HG02938 (cell line): ENCODE measurements around the gene FEM1B.

Source experiments
- ATAC-seq: cut with Tn5 transposase; IDR thresholded peaks from one replicate; pipeline ENCODE4 v1.9.1; 2021; ENCODE audit warnings: mild to moderate bottlenecking, moderate library complexity; ENCODE audit not compliant: unreplicated experiment

FEM1B gene

DNA sequence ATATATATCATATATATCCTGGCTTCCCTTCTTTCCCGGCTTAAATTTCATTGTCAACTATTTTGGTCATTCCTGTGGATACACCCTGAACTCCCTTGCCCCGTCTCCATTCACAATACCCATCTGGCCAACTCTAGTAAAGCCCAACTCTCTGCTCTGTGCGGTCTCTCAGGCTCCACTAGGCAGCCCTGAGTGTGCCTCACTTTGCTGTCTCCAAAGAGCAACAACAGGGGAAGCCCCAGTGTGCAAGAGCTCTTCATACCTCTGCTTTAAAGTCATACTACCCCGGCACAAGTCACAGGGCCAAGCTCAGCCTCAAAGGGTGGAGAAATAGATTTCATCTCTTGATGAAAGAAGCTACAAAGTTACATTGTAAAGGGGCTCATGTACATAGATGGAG, 18.9 kb upstream of the FEM1B start:
- no peak for ATAC-seq

DNA sequence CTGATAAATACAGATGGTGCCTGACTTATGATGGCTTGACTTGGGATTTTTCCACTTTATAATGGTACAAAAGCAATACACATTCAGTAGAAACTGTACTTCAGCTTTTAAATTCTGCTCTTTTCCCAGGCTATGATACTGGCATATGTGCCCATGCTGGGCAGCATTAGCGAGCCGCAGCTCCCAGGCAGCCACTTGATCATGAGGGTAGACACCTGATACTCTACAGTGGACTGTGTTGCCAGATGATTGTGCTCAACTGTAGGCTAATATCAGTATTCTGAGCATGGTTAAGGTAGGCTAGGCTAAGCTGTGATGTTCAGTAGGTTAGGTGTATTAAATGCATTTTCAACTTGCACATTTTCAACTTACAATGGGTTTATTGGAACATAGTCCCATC, 17.7 kb upstream of the FEM1B start:
- ATAC-seq: no peak

DNA sequence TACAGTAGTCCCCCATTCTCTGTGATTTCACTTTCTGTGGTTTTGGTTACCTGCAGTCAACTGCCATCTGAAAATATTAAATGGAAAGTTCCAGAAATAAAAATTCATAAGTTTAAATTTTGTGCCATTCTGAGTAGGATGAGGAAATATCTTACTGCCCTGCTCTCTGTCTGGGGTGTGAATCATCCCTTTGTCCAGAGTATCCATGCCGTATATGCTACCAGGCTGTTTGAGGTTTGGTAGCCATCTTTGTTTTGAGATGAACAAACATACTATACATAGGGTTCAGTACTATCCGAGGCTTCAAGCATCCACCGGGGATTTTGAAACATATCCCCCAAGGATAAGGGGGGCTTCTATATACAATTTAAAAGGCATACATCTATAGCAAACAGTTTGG, 16.3 kb upstream of the FEM1B start:
- no peak for ATAC-seq

DNA sequence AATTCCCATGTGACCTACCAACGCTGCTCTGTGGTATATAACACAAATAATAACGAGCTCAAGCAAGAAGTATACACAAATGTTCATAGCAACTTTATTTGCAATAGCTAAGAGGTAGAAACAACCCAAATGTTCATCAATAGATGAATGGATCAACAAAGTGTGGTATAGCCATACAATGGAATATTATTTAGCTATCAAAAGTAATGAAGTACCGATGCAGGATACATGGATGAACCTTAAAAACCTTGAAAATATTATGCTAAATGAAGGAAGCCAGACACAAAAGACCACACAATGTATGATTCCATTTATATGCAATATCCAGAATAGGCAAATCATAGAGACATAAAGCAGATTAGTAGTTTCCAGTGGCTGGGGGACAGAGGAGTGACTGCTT, 15.6 kb upstream of the FEM1B start:
- ATAC-seq: no peak

DNA sequence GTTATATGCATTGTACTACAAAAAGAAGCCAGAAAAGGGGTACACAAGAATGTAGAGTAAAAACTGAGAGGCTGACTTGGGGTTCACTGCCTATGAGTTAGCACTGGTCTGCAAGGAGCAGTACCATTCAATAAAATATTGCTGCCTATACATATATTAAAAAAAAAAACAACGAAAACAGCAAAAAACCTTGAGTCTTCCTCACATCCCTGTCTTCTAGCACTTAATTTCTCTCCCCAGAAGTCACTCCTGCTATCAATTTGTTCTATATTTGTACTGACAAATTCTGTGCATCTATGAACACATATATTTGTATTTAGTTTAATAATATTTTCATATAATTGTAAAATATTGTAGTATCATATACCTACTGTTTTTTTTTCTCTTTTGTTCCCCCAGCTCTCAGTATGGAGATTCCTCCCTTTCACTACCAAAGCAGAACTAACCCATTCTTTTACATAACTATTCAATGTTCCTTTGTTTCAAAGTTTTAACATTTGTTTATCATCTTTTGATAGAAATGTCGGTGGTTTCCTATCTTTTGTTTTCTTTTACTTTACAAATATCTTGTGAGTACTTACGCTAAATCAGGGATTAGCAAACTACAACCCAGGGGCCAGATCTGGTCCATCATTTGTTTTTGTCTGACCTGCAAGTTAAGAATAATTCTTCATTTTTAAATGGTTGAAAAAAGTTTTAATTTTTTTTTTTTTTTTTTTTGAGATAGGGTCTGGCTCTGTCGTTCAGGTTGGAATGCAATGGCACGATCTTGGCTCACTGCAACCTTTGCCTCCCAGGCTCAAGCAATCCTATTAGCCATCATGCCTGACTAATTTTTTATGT, 14.8 kb upstream of the FEM1B start:
- no peak for ATAC-seq

DNA sequence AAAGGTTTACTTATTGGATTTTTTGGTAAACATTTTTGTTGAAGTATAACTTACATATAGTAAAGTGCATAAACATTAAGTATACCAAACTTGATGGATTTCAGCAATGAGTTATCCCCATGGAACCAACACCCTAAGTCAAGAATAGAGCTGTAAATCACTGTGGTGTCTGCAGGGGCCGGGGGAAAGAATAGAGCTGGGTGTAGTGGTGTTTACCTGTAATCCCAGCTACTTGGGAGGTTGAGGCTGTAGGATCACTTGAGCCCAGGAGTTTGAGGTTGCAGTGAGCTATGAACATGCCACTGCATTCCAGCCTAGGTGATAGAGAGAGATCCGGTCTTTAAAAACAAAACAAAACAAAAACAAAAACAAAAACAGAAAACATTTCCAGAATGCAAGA, 13.3 kb upstream of the FEM1B start:
- ATAC-seq: no peak

DNA sequence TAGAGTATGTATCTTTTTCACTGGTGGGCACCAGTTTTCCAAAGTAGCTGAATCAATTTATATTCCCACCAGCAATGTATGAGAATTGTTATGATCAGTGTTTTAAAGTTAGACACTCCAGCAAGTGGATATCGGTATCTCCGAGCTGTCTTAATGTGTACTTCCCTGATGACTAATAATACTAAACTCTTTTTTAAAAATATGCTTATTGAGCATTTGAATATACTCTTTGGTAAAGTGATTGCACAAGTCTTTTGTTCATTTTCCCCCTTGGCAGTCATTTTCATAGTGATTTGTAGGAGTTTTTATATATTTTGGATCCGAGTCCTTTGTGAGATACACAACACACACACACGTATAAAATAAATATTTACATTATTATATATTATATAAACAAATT, 12.5 kb upstream of the FEM1B start:
- ATAC-seq: no peak

DNA sequence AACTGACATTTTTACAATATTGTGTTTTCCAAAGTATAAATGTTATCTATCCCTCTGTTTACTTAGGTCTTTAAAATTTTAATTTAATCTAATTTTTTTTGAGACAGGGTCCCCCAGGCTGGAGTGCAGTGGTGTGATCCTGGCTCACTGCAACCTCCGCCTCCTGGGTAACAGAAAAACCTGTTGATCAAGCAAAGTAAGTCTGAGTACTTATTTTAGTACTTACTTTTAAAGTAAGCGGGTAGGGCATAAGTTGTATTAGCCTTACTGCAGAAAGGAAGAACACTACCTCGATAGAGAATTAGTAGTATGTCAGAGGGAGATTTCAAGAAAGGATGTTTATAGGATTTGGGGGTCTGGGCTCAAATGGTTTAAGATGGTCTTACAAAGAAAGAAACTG, 11.9 kb upstream of the FEM1B start:
- ATAC-seq: no peak

DNA sequence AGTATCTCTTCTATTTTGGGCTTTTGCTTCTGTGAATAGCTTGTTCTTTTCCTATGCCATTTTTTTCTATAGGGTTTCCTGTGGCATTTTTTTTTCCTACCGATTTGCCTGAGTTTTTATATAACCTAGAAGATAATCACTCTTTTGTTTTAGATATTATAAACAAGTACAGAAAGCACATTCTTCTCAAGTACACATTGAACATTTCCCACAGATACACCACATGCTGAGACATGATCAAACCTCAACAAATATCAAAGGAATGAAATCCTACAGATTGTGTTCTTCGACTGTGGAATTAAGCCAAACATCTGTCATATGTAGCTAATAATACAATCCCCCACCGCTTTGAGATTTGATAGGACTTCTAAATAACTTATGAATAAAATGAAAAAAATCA, 9.1 kb upstream of the FEM1B start:
- no peak for ATAC-seq

DNA sequence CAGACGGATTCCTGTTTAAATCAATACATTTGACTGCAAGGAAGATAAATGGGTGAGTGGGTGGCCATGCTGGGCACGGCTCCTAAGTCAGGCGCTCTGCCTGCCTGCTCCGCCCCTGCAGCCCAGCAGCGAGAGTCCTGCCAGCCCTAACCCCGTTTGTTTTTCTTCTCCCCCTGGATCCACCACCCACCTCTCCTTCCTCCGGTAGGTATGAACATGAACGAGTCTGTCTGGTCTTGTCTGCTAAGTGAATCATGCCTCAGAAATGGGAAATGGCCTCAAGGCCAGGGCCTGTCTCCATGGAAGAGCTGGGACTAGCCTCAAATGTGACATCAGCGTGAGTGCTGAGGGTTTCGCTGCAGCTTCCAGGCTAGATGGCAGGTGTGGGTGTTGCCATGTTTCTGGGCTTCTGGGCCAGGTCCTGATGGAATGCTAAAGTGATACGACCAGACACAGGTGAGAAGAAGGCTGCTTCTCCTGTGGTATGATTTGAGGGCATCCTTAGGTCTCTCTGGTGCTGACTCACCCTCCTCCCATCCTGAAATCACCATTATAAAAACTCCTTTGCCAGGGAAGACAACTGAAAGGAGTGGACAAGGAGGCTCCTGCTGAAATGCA, 5.6 kb upstream of the FEM1B start:
- ATAC-seq: no peak

DNA sequence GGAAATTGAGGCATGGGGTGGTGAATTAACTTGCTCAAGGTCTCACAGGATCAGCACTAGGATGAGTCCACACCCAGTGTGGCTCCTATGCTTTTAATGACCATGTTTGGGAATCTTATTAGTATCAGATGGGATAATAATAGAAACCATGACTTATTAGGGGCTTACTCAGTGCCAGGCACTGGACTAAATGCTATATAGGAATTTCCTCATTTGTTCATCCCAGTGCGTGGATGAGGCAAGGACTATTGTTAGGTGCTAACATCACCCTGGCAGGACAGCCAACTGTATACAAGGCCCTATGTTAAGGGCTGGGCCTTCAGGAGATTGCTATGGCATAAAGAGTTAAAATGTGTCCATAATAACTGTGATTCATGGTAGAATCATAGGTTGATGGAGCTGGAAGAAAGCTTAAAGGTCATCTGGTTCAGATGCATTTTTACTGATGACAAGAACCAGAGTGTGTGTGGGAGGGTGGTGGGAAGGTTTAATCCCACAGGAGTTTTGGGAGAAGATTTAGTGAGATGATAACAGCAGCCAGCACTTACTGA, 4.7 kb upstream of the FEM1B start:
- no peak for ATAC-seq

DNA sequence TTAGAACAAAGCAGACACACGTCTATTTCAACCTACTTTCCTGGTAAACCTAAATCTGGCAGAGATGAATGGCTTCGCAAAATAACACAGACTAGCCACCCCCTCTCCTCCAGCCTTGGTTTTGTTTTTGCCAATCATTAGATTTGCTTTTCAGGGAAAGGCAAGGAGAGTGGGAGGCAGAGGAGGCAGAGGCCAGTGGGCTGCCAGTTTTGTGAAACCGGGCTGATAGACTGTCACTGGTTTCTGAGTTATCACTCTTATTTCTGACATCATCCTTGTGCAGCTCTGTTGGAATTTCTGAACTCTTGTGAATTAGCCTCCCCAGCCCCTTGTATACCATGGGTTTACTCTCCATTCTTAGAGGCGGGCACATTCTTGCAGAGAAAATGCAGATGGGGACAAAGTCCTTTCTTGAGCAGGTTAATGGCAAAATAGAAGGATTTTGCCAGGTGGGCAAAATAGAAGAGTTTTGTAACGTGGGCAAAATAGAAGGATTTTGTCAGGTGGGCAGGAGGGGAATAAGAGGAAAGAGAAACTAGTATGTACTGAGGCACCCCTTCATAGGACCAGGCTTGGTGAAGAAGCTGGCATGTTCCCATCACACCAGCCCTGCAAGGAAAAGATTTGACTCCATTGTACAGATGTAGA, 3.2 kb upstream of the FEM1B start:
- ATAC-seq: no peak

DNA sequence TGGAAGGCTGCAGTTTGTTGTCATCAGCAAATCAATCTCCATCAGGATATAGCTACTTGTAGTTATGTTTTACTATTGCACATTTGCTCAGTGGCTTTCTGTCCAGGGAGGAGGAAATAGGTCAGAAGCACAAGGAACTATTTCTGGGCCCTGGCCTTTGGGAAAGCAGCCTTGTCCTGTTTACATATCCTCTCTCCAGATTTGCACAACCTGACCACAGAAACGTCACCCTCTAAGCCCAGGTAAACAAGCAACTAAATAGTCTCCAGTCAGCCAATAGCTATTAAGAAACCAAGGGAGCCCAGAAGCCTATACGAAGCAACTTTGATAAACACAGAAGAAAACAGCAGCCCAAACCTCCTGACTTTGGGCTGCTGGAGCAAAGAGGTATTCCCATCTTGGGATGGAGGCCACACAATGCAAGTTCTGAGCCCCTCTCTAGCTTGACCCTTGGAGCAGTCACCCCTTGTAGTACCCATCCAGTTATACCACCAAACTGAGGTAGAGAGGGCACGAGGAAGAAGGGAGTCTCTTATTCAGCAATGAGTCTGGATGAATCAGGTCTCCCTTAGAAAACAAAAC, 2.3 kb upstream of the FEM1B start:
- ATAC-seq: no peak

DNA sequence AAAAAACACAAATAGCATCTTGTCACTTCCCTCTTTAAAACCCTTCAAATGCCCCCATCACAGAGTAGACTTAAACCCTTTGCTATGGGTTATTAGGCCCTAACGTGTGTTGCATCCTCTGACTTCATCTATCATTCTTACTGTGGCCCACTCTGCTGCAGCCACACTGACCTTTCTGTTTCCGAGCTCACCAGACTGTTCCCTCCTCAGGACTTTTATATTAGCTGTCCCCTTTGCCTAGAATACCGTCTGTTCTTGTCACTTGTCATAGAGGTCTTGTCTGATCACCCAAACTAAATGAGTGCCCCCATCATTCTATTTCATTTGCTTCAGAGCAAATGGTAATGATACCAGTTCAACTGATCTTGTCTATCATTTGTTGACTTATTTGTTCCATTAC, 877 bp upstream of the FEM1B start:
- no peak for ATAC-seq

DNA sequence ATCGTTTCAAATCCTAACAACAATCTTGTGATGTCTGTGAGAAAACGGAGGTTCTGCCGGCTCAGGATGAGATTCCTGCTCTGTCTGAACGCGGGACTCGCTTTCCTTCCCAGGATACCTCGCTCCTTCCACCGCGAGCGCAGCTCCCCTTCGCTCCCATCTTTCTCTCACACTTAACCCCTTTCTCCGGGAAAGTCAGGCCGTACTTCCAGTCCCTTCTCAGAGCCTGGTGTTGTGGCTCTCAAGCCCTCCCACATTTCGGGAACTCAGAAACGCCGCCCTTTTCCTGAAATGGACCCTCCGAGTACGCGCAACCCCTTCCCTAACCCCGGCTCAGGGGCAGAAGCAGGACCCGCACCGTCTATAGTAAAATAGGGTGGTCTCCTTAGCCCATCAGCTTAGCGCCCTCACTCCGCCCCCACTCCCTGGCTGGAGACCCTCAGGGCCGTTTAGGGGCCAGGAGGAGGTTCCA, 378 bp upstream of the FEM1B start:
- peak; percentile 7 for ATAC-seq

DNA sequence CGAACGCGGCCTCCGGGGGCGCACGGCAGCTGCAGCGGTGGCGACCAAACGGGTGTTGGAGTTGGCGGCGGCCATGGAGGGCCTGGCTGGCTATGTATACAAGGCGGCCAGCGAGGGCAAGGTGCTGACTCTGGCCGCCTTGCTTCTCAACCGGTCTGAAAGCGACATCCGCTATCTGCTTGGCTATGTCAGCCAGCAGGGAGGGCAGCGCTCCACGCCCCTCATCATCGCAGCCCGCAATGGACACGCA, 725 bp downstream of the FEM1B start:
- ATAC-seq: peak; percentile 51

DNA sequence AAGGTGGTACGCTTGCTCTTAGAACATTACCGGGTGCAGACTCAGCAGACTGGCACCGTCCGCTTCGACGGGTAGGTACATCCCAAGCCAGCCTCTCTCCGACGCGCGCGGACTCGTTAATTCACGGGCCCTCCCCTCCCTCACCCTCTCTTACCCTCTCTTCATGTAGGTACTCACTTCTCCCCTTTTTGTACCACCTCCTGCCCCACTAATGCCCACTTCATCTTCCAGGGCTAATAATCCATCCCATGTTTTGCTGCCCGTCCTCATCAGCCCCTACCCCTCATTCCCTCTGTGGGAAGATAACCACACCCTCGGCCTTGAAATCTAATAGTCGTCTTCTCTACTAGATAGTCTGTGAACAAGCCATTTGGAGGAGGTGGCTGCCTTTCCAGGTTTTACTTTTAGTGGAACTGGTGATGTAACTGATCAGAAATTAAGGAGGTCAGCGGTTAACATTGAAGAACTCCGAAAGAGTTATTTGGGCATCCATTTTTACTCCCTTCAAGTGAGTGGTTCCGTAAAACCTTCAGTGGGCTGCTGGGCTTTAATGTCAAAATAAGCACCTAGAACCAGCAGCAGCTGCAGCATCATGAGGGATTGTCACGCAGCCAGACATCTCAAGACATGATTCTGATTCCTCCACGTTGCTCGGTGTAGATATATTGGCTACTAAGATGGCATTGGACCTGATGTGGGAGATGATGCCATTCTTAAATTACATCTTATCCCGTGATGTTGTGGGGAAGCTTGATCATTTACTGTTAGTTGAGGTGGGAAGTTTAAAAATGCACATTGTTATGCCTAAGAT, 1.3 kb downstream of the FEM1B start:
- no peak for ATAC-seq

DNA sequence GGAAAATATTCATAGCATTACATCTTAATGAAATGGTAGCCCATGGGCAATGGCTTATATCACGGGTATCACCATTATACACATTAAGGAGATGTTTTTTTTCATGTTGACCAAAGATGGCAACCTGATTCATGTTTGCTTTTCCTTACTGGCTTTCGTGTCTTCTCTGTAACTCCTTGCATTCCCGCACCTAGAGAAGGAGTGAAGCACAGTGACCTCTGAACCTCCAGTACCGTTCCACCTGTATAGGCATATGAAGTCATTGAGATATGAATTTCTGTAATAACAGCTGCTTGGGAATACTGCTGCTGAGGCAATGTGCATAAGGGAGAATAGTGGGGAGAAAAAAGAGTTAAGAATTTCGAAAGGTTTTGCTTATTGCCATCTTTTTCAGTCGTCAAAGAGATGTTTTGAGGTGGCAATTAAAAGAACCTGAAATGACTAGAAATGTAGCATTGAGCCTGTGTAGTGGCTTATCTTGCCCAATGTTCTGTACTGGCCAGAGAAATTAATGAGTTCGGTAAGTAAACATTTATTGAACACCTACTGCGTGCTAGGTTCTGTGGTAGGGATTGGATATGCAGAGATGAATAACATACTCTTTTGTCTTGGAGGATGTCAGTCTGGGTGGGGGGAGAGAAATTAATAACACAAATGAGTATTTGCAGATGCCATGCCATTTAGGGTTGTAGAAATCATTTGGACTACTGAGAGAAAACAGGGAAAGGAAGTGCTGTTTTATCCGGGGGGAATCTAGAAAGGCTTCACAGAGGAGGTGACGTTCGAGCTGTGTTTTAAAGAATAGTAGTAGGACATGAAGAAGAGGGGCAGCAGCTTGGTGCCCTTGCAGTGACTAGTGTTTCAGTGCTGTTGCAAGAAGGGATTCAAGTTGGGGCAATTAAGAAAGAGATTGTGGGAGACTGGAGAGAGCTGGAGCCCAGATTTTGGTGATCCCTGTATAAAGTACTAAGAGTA, 2.5 kb downstream of the FEM1B start:
- no peak for ATAC-seq

DNA sequence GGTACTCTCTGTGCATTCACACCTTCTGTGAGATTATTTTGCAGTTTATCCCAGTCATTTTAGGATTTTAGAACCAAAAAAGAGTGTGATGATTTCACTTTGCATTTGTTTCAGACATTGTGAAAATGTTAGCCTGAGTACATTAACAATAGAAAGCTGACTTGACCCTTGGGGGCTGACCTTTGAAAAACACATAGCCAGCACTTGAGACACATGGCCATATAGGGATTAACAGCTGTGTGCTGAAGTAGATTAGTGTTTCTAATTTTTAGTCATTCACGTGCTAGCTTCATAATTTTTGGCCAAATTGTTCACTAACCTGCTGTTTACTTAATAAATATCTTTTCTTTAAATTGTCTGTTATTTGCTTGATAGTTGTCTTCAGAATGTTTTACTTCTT, 3.5 kb downstream of the FEM1B start:
- ATAC-seq: no peak

DNA sequence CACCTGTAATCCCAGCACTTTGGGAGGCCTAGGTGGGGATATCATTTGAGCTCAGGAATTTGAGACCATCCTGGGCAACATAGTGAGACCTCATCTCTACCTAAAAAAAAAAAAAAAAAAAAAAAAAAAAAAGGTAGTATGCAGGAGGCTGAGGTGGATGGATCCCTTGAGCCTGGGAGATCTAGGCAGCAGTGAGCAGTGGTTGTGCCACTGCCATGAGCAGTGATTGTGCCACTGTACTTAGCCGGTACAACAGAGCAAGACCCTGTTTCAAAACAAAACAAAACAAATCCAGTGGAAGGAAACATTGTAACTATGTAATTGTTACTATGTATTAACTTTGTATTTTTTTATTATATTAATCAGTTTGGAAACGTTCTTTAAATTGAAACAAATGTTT, 5.9 kb downstream of the FEM1B start:
- no peak for ATAC-seq
